PC-3 (cell line): ENCODE results near the gene CYP2C8. TPM values are rescaled to one million over a fixed set of nuclear protein-coding genes. Genes with fewer than 3 reads are reported as not detected.

ENCODE experiments used
- ATAC-seq: fragments of 200-7000 bp; cut with Tn5 transposase; 2 replicates; pipeline ENCODE4 v1.9.1; 2020; ENCODE audit warnings: mild to moderate bottlenecking, moderate library complexity
- BruUV-seq: library from RNA; stranded (reverse); fragments of 400-500 nt; replicated peaks from 2 replicates; lab custom pipeline; 2021; lab: Mats Ljungman, UMichigan
- CTCF ChIA-PET: fragments of 300-600 bp; sonication (Branson Sonifier 250); formaldehyde crosslinking; loops from one replicate; lab custom pipeline; 2022; ENCODE audit warnings: antibody characterized with exemption; lab: Charles Lee
- POLR2A ChIA-PET: fragments of 300-600 bp; sonication (Branson Sonifier 250); formaldehyde crosslinking; loops from one replicate; lab custom pipeline; 2022; ENCODE audit warnings: antibody characterized with exemption; ENCODE audit not compliant: unreplicated experiment; lab: Charles Lee
- DNase-seq: peaks from one replicate; pipeline ENCODE4 v3.0.0-alpha.2; 2015
- H2AFZ ChIP-seq: fragments of 300-600 bp; sonication (generic); 2 replicates; pipeline ENCODE4 v1.6.0; 2016; ENCODE audit warnings: antibody characterized with exemption, low read length
- H3F3A ChIP-seq: fragments of 300-600 bp; sonication (generic); one replicate; pipeline ENCODE4 v1.6.0; 2017; ENCODE audit warnings: antibody characterized with exemption, low read length, control low read depth, mild to moderate bottlenecking; ENCODE audit not compliant: unreplicated experiment
- H3K27ac ChIP-seq: fragments of 300-600 bp; sonication (generic); 2 replicates; pipeline ENCODE4 v1.5.1; 2016; ENCODE audit warnings: mild to moderate bottlenecking, low read length
- H3K27me3 ChIP-seq: fragments of 300-600 bp; sonication (generic); 2 replicates; pipeline ENCODE4 v1.6.1; 2016; ENCODE audit warnings: low read length, mixed read lengths
- H3K36me3 ChIP-seq: fragments of 300-600 bp; sonication (generic); 2 replicates; pipeline ENCODE4 v1.6.1; 2016; ENCODE audit warnings: low read depth, mixed run types, low read length, mixed read lengths
- H3K4me1 ChIP-seq: fragments of 300-600 bp; sonication (generic); 2 replicates; pipeline ENCODE4 v1.5.1; 2016; ENCODE audit warnings: low read length; ENCODE audit not compliant: insufficient read depth
- H3K4me2 ChIP-seq: fragments of 300-600 bp; sonication (generic); 2 replicates; pipeline ENCODE4 v1.6.0; 2016; ENCODE audit warnings: low read length
- H3K4me3 ChIP-seq: fragments of 300-600 bp; sonication (generic); 2 replicates; pipeline ENCODE4 v1.5.1; 2016; ENCODE audit warnings: mild to moderate bottlenecking, low read length, mixed read lengths
- H3K79me2 ChIP-seq: fragments of 300-600 bp; sonication (generic); 2 replicates; pipeline ENCODE4 v1.6.1; 2017; ENCODE audit warnings: low read length, mixed read lengths
- H3K9ac ChIP-seq: fragments of 300-600 bp; sonication (generic); 2 replicates; pipeline ENCODE4 v1.6.0; 2016; ENCODE audit warnings: mild to moderate bottlenecking, low read length
- H3K9me2 ChIP-seq: fragments of 300-600 bp; sonication (generic); replicated peaks from 2 replicates; pipeline ENCODE4 v1.6.1; 2016; ENCODE audit warnings: mixed run types, low read length, mixed read lengths
- H3K9me3 ChIP-seq: fragments of 300-600 bp; sonication (generic); 2 replicates; pipeline ENCODE4 v1.6.1; 2016; ENCODE audit warnings: low read length, mixed read lengths
- H4K20me1 ChIP-seq: fragments of 300-600 bp; sonication (generic); 2 replicates; pipeline ENCODE4 v1.6.1; 2016; ENCODE audit warnings: low read length, mixed read lengths
- CTCF ChIP-seq: fragments of 300-600 bp; sonication (generic); conservative IDR thresholded peaks from 2 replicates; pipeline ENCODE4 v1.5.1; 2017; ENCODE audit warnings: antibody characterized with exemption, low read depth, mild to moderate bottlenecking, low read length
- EZH2 ChIP-seq: fragments of 300-600 bp; sonication (generic); IDR thresholded peaks from one replicate; pipeline ENCODE4 v1.6.1; 2017; ENCODE audit warnings: antibody characterized with exemption, mild to moderate bottlenecking, low read length; ENCODE audit not compliant: unreplicated experiment
- EZH2phosphoT487 ChIP-seq: fragments of 300-600 bp; sonication (generic); IDR thresholded peaks from 2 replicates; pipeline ENCODE4 v1.6.1; 2018; ENCODE audit warnings: mild to moderate bottlenecking, antibody characterized with exemption, low read length, borderline replicate concordance
- intact Hi-C: fragments of 100-400 bp; cut with micrococcal nuclease; formaldehyde crosslinking; loops from 2 replicates; pipeline ENCODE4 v1.9.0; 2023
- total RNA-seq: library from RNA; depleted of rRNA; stranded (reverse); fragments of >200 nt; gene quantifications from 2 replicates; pipeline ENCODE4 v1.2.3, GENCODE V29; 2014

Gene CYP2C8
- total RNA-seq, 1 experiment from 2014 or later, result not detected

DNA sequence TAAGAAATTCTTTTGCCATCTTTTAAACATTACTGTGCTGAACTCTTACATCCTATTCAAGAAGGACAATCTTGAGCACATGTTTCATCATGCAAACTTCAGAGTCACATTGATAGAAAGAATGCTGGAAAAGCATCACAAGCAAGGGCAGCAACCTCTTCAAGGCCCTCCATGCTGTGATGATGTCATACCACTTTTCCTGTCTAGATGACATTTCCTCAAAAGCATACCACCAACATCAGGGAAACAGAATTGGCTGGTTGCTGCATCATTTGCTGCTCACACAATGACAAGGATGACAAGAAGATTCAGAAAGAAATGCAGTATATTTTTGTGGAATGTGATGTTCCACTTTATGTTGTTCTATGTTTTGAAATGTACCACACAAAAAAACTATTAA, 37.6 kb downstream of the CYP2C8 start:
- intact Hi-C loops, result no loop called here
- H3K4me1 ChIP-seq, result no peaks in the 10 kb centered on the region
- no peak overlapping the region for H3K9ac ChIP-seq
- H3K79me2 ChIP-seq, result no peaks in the 10 kb centered on the region
- H3K4me2 ChIP-seq, result no peak overlapping the region
- no peaks in the 10 kb centered on the region for H3K36me3 ChIP-seq
- H3K9me3 ChIP-seq, result no peaks in the 10 kb centered on the region
- CTCF ChIA-PET, result no interaction called here
- no peak for TF ChIP-seq EZH2phosphoT487
- no peak for TF ChIP-seq CTCF
- no peak for TF ChIP-seq EZH2
- no peaks in the 10 kb centered on the region for H3K9me2 ChIP-seq
- H4K20me1 ChIP-seq, result no peaks in the 10 kb centered on the region
- H2AFZ ChIP-seq, result no peak overlapping the region
- no peak overlapping the region for H3K4me3 ChIP-seq
- H3K27me3 ChIP-seq, result peaks cover 11% of the 10 kb centered on the region
- no peak for ATAC-seq
- POLR2A ChIA-PET, result no interaction called here
- no TSS peak for BruUV-seq
- H3F3A ChIP-seq, result no peaks in the 10 kb centered on the region
- DNase-seq, result no peak
- H3K27ac ChIP-seq, result no peak overlapping the region

DNA sequence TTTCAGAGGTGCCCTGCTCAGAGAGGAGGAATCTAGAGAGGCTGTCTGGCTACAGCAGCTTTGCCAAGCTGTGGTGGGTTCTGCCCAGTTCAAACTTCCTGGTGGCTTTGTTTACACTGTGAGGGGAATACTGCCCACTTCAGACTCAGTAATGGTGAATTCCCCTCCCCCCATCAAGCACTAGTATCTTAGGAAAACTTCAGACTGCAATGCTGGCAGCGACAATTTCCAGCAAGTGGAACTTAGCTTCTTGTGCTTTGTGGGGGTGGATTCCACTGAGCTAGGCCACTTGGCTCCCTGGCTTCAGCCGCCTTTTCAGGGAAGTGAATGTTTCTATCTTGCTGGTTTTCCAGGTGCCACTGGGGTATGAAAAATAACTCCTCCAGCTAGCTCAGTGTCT, 42.8 kb downstream of the CYP2C8 start:
- DNase-seq (no peak), ATAC-seq (no peak)
- Histone ChIP-seq H3K4me2 (no peak overlapping the region), H3K27ac (no peak overlapping the region), H3K79me2 (no peaks in the 10 kb centered on the region), H2AFZ (no peak overlapping the region), H3K4me3 (no peak overlapping the region), H3K9me2 (no peaks in the 10 kb centered on the region), H3K36me3 (no peaks in the 10 kb centered on the region), H3K9me3 (no peaks in the 10 kb centered on the region), H3K9ac (no peak overlapping the region), H3F3A (no peaks in the 10 kb centered on the region), H4K20me1 (no peaks in the 10 kb centered on the region), H3K27me3 (peaks cover 11% of the 10 kb centered on the region), H3K4me1 (no peaks in the 10 kb centered on the region)
- BruUV-seq, result no TSS peak
- ChIA-PET POLR2A (no interaction called here), CTCF (no interaction called here)
- intact Hi-C loops, result no loop called here
- no peak for TF ChIP-seq EZH2
- TF ChIP-seq CTCF, result no peak
- no peak for TF ChIP-seq EZH2phosphoT487

DNA sequence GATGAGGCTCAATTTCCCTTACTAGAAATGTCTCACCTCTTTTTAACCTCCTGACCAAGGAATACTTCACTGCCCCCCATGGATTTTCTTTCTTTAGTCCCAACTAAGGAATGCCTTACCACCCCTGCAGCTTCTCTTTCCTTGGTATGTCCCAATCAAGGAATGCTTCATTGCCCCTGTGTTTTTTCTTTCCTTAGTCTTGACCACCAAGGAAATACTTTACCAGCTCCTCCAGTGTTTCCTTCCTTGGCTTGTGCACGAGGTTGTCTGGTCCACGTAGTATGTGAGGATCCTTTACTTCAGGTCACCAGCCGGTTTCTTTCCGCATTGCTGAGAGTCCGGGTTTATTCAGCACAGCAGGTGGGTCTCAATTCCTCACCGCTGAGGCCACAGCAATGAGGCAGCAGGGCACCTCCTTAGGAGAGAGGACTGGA, 71.5 kb downstream of the CYP2C8 start:
- H3K79me2 ChIP-seq, result no peaks in the 10 kb centered on the region
- H4K20me1 ChIP-seq, result no peaks in the 10 kb centered on the region
- H3K4me1 ChIP-seq, result no peaks in the 10 kb centered on the region
- H3K9me3 ChIP-seq, result no peaks in the 10 kb centered on the region
- H3K27ac ChIP-seq, result no peak overlapping the region
- no peaks in the 10 kb centered on the region for H3K36me3 ChIP-seq
- ATAC-seq (no peak), DNase-seq (no peak)
- intact Hi-C loops, result no loop called here
- no TSS peak for BruUV-seq
- no peak overlapping the region for H3K9ac ChIP-seq
- no peaks in the 10 kb centered on the region for H3F3A ChIP-seq
- no peaks in the 10 kb centered on the region for H3K27me3 ChIP-seq
- CTCF ChIA-PET, result no interaction called here
- POLR2A ChIA-PET, result no interaction called here
- no peak overlapping the region for H3K4me2 ChIP-seq
- no peak for TF ChIP-seq EZH2phosphoT487
- no peak for TF ChIP-seq CTCF
- TF ChIP-seq EZH2, result no peak
- no peak overlapping the region for H3K4me3 ChIP-seq
- no peak overlapping the region for H2AFZ ChIP-seq
- no peaks in the 10 kb centered on the region for H3K9me2 ChIP-seq
